T-helper 9 cell (primary cell): ENCODE data around the gene CEP104.
"Not testable (repeated sequence)": the region's sequence is repeated elsewhere in the genome, so short reads cannot be mapped to it uniquely, and the experiment has no call there.

ENCODE experiments used
- DNase-seq: peaks from one replicate; pipeline ENCODE4 v3.0.0-alpha.2; 2020

Gene CEP104

DNA sequence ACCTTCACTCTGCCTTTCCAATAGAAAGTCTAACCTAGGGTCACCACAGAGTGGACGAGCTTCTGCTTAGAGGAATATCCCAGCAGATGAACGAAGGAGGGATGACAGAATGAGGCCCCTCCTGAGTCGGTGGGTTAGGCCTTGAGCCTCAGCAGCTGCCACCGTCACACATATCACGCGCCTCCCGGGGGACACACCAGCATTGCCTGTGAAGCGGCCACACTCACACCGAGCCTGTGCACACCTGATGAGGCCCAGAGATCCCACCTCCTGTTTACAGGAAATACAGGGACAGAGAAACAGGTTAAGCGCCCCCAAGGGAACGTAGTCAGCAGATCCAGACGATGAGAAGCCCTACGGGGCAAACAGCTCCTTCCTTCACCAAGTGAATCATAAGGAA lies 35.6 kb downstream of the CEP104 start:
- no peak for DNase-seq

DNA sequence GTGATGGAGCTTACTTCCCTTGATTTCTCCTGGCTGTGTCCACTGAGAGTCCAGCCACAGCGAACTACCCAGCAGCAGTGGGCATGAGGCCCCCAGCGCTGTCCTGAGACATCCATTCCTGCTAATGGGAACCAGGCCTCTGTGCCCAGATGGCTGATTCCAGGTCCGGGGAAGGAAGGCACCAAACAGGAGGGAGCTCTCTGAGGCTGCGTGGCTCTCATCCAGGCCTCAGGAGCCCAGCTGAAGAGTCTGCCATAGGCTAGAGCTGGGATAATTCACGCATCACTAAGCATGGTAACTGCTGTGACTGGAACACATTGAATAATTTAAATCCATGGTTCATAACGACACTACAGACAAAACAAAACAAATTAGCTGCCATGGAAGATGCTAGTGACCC lies 36.0 kb downstream of the CEP104 start:
- no peak for DNase-seq

DNA sequence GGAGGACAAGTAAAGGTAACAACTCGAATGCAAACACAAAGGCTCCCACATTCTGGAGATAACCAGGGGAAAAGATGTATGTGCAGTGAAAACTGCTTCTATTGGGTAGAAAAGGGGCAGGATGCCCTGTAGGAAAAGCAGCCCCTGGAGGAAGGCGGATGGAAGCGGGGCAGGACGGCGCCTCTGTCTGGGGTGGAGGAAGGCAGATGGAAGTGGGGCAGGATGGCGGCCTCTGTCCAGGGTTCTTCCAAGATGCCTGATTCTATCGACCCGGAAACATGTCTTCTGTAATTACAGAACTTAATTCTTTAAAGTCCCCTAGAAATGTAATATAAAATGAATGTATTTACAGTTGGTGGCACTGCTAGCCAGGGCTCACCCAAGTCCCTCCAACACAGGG lies 36.7 kb downstream of the CEP104 start:
- no peak for DNase-seq

DNA sequence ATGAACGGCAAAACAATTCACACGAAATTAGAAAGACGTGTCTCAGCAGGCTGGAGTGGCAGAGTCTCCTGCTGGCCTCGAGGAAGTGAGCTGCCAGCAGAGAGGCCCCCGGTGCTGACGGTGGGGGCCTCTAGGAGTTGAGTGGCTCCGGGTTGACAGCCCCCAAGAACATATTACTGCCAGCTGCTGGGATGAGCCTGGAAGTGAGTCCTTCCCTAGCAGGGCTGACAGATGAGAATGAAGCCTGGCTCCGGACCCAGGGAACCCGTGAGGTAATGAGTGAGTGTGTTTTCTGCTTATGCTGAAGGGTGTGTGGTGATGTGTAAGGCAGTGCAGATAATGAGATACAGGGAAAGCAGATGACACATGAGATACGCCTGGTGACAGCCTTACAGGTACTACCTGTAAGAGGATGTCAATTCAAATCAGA lies 37.2 kb downstream of the CEP104 start:
- no peak for DNase-seq

DNA sequence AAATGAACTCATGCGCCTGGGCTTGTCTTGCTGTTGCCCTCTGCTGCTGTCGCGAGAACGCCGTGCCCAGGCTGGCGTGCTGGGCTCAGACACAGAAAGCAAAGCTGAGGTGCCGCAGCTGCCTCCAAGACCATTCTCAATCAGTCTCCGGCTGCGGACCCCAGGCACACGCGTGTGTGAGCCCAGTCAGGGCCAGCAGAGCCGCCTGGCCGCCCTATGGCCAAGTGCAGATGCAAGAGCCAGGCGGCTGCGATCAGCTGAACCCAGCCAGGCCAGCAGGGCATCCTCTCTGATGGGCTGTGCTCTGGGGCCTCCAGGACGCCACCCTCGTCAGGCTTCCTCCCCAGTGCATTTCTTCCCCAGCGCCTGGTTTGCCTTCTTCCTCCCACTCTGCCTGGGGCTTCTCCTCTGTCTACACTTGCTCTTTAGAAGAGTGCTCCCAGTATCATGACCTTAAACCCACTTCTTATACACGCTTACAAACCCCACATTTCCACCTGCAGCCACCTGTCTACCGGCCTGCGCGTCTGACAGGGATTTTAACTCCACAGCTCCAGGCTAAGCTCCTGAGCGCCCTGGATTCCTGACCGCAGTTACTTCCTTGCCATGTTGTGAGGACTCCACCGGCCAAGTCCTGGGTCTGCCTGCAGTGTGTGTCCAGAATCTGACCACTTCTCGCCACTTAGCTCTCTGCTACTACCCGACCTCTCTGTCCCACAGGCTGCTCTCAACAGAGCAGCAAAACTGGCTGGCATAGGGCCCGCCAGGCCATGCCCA lies 39.0 kb downstream of the CEP104 start:
- DNase-seq, result no peak

DNA sequence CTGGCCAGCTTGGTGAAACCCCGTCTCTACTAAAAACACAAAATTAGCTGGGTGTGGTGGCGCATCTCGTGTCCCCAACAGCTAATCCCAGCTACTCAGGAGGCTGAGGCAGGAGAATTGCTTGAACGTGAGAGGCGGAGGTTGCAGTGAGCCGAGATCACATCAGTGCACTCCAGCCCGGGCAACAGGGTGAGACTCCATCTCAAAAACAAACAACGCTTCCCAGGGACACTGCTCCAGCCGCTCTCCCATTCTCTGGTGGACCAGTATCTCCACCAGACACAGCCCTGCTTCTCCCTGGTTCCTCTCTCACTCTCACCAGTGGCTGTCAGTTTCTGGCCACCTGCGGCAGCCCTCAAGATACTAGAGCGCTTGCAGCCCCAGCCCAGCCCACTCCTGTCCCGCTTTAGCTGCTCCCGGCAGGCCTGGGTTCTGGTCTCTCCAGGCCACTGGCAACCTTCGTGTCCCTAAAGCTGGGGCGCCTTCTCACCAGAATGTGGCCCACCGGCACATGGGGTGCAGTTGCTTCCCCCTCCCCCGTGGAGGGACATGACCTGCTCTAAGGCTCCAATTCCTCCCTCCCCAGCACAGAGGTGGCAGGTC lies 39.8 kb downstream of the CEP104 start:
- no peak for DNase-seq

DNA sequence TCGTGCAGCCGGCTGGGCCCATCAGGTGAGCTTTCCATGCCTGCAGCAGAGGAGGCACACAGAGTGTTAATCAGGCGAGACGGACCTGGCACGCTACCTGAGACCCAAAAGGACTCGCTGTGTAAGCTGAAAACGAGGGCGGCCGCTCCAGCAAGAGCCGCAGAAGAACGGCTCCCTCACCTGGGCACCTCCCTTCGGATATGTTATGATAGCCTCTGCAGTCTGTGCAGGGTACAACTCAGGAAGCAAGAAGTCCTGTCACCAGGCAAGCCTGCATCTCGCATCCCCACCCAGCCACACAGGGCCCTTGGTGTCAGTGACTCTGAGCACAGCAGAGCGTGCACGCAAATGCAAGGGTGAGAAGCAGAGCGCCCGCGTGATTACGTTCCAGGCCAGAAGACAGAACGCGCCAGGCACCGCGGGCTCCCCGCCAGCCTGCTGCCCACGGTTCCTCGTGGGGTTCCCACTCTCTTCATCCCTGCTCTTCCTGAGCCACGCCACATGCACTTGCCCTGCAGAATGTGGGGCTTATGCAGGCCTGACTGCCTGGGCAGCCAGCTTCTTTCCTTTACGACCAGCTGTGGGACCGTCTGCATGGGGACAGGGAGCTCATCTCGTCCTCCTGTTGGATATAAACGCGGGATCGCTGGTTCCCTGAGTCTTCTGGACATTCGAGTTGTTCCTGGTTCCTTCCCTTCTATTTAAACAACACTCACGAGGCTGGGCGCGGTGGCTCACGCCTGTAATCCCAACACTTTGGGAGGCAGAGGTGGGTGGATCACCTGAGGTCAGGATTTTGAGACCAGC lies 40.5 kb downstream of the CEP104 start:
- no peak for DNase-seq

DNA sequence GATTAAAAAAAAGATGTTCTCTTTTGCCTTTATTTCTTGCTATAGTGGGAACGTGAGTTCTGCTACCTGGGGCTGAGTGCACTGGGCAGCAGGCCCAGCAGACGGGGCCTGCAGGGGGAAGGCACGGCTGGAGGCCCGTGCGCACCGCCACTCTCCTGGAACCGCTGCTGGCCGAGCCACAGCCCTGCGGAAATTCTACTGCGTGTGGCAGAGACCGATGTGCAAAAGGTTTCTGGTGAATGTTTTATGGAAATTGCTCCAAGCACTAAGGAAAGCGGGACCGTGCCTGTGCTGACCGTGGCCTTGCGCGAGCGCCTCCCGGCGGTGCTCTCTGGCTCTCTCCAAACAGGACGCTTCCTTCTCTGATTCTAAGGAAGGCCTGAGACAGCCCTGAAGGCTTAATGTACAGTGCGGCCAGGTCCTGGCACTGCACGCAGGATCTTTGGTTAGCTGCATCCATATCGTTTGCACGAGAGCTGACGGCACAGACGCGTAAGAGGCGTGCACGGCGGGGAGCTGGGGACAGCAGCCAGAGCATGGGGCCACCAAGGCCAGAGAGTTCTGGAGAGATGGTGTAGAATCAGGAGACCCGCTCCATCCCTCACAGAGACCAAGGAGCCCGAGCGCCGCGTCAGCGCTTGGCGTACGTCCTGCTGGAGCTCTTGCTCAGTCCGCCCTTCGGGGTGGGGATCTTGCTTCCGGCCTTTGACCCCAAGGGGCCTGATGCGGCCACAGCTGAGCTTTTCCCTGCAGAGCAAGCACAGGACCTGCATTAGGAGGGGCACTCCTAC lies 42.0 kb downstream of the CEP104 start:
- DNase-seq, result no peak

DNA sequence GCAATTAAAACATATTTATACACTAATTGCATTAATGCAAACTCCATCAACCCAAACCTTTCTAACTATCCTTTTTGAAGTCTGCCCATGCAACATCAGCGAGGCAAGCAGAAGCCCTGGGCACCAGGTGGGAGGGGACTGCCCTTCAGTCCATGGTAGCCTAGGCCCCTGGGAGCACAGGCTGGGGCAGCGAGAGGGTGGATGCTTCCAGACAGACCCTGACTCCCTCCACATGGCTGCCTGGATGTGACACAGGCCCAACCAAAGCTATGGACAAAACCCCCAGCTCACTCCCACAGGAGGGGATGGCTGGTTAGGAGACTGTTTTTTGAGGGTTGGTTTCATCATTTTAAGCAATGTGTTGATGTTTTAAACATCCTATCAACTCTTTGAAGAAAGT lies 42.9 kb downstream of the CEP104 start:
- no peak for DNase-seq

DNA sequence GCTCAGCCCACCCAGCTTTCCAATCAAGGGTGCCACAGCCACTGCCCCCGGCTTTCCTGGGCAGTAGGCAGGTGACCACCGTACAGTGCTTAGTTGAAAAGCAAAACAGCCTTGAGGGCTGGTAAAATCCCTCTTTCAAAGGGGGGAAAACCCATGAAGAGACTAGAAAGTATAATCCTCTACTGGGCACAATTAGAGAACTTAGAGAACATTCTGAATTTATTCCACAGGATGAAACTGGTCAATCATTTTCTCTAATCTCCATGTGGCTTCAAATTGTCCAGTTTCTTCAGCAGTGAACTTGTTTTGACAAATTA lies 45.5 kb downstream of the CEP104 start:
- no peak for DNase-seq

DNA sequence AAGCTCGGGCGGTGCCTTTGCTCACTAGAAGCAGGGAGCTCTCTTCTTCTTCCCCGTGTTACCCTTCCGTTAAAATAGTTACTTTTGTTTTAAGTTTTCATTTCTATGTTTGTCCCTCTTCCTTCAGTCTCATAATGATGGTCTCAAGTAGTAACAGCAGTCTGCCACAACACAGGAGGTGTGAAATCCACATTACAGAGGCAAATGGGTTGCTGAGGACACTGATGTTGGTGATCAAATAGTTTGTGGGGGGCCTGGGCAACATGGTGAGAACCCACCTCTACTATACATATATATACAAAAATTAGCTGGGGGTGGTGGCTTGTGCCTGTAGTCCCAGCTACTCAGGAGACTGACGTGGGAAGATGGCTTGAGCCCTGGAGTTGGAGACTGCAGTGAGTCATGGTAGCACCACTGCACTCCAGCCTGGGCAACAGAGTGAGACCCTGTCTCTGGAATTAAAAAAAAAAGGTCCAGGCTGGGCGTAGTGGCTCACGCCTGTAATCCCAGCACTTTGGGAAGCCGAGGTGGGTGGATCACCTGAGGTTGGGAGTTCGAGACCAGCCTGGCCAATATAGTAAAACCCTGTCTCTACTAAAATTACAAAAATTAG lies 46.8 kb downstream of the CEP104 start:
- DNase-seq, result not testable (repeated sequence)

DNA sequence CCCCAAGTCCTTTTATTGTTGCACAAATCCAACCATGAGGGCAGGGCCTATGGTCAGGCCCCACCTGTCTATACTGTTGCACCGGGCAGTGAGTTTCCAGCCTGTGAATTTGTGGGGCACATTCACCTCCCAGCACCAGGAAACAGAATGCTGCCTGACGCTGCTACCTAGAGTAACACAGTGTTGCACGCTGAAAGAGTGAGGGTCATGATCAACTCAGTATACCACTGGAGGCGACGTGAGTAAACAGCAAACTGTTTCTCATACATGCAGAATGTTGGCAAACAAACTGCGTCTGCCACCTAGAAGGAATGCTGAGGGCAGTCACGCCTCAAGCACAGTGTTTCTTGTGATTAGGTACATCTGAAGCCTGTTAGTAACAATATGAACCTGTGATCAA lies 47.3 kb downstream of the CEP104 start:
- no peak for DNase-seq

DNA sequence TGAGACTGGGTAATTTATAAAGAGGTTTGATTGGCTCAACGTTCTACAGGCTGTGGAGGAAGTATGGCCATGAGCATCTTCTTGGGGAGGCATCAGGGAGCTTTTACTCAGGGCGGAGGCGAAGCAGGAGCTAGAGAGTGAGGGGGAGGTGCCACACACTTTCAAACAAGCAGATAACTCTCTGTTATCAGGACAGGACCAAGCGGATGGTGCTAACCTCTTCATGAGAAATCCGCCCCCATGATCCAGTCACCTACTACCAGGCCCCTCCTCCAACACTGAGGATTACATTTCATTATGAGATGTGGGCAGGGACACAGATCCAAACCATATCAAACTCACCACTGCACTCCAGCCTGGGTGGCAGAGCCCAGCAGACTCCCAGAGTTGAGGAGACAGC lies 49.2 kb downstream of the CEP104 start:
- no peak for DNase-seq

DNA sequence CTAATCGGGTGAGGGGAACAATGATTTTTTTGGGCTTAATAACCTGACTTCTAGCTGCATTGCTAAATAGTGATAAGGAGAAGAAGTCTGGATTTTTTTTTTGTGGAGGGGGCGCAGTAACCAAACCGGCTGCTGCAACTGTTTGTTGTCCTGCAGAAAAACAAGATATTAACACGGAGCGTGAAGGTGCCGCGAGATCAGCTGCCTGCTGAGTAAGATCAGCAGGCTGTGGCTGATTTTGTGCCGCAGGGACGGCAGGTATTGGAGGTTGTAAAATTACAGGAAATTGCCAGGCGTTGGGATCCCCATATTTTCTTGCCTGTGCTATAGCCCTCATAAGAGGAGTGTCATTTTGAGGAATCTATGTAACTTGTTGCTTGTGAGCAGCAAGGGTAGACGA lies 52.0 kb downstream of the CEP104 start:
- DNase-seq, result no peak

DNA sequence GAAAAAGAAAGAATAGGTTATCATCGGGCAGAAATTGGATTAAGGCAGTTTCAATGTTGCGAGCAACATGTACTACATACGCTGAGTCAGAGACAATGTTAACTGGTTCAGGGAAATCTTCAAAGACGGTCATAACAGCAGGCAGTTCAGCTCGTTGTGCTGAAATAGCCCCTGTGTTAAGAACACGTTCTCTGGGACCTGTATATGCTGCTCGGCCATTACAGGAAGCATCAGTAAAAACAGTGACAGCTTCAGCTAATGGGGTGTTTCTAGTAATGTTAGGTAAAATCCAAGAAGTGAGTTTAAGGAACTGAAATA lies 52.4 kb downstream of the CEP104 start:
- not testable (repeated sequence) for DNase-seq

DNA sequence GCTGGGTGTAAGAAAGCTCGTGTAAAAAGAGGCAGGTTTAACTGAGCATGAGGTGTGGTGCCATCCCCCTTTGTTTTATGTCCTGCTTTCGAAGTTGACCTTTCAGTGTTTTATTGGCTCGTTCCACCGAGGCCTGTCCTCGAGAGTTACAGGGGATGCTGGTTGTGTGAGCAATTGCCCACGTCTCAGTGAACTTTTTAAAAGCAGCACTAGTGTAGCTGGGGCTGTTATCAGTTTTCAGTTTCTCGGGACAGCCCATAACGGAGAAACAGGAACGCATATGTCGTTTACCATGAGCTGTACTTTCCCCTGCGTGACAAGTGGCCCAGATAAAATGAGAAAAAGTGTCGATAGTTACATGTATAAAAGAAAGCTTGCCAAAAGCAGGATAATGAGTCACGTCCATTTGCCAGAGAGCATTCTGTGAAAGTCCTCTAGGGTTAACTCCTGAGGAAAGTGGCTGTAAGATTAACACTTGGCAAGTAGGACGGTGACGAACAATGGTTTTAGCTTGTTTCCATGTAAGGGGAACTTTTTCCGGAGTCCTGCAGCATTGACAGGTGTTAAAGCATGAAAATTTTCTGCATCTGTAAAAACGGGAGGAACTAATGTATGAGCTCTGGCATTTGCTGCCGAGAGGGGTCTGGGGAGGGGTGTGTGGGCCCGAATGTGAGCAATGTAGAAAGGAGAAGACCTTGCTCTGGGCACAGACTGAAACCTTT lies 52.9 kb downstream of the CEP104 start:
- no peak for DNase-seq

DNA sequence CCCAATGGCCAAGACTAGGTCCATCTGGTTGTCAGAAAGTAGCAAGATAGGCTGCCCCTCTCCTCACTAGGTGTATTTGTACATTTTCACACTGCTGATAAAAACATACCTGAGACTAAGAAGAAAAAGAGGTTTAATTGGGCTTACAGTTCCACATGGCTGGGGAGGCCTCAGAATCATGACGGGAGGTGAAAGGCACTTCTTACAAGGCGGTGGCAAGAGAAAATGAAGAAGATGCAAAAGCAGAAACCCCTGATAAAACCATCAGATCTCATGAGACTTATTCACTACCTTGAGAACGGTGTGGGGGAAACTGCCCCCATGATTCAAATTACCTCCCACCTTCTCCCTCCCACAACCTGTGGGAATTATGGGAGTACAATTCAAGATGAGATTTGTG lies 56.2 kb downstream of the CEP104 start:
- DNase-seq, result not testable (repeated sequence)

DNA sequence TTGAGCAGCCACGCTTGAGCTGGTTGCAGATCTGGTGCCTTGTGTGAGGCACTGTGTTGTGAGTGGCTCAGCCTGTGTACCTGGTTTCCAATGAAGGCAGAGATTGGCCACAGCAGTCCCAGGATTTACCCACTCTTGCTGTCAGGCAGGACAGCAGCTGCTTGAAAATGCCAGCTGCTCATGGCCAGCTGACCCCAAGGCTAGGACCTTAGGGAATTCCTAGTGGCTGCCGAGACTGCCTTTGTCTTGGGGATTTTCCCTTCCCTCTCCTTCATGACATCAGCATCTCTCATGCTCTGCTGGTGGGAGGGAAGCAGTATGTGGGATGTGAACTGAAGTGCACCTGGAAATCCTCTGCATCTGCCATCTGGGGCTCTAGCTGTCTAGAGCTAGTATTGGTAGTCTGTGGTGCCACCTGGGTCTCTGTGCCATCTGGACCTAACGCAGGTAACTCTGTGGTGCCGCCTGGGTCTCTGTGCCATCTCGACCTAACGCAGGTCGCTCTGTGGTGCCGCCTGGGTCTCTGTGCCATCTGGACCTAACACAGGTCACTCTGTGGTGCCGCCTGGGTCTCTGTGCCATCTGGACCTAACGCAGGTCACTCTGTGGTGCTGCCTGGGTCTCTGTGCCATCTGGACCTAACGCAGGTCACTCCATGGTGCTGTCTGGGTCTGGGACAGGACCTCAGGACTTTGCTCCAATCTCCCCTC lies 56.9 kb downstream of the CEP104 start:
- DNase-seq, result no peak

DNA sequence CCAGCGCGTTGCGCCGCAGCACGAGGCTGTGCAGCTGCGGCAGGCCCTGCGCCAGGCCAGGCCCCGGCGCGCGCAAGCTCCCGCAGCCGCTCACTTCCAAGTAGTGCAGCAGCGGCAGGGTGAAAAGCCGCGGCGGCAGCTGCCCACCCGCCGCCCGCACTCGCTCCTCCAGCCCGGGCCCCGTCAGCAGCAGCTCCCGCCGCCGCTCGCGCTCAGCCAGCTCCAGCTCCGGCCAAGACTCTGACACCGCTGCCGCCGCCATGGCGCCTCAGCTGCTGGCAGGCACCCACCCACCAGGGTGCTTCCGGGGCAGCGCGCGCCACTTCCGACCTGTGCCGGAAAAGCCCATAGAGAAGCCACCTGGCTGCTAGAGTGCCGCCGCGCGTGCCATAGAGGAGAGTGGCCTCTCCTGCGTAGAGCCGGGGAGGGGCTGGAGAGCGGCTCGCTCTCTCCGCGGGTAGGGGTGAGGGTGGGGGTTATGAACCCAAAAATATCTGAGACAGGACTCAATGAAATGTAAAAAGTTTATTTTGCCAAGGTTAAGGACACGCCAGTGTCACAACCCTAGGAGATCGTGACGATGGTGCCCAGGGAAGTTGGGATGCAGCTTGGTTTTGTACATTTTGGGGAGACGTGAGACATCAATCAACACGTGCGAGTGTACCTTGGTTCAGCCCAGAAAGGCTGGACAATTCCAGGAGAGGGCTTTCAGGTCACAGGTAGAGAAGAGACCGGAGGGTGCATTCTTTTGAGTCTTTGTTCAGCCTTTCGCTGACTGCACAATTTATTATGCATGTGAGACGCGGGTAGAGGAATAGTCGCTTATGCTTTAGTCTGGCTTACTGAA lies 60.6 kb downstream of the CEP104 start, which contains the start of gene LRRC47:
Gene LRRC47, minus strand, starts transcription at position 284 of the 847 bp plus-strand sequence. Its CDS starts 22 bp downstream, at position 262.
- DNase-seq, result peak; percentile 93

DNA sequence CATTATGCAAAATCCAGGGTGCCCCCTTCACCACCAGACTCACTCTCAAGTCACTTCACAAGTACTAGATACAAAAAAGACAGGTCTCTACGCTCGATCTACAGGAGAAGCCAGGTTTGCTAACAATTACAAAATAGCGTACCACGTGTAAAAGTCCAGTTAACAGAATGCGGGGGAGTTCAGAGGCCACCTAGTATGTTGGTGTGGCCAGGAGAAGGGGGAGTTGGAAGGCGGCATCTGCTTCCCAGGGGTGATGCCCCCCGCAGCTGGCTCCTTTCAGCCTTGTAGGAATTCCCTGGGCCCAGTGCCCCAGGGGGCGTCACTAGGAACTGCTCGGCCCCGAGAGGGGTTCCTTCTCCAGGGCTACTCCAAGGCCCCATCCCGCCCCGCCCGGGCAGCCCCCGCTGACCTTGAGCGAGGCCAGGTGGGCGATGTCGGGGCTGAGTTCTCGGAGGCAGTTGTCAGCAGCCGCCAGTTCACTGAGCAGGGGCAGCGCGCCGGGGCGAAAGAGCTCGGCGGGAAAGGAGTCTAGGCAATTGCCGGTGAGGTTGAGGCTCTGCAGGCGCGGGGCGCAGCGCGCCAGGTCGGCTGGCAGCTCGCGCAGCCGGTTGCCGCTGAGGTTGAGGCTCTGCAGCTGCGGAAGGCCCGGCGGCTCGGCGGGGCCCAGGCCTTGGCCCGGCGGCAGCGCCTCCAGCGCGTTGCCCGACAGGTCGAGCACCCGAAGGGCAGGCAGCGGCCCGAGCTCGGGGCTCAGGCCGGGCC lies 61.4 kb downstream of the CEP104 start:
- DNase-seq, result no peak
